ENCODE measurements around the gene JMJD4. TPM values are rescaled to one million over a fixed set of nuclear protein-coding genes. Genes with fewer than 3 reads are reported as not detected.

JMJD4 gene
- total RNA-seq, 1 donor from 2014 or later, result 17.8 TPM

- Mint-ChIP-seq H3K4me1 (ENCODE audit: low read depth) (peaks cover 27% of the 10 kb centered on the region), H3K9me3 (ENCODE audit: low read depth) (no peaks in the 10 kb centered on the region), H3K4me3 (ENCODE audit: unreplicated experiment) (no peak overlapping the region), H3K27ac (ENCODE audit: unreplicated experiment) (no peak overlapping the region), H3K36me3 (ENCODE audit: low read depth) (peaks cover 24% of the 10 kb centered on the region), H3K27me3 (ENCODE audit: low read depth) (no peaks in the 10 kb centered on the region)
- DNase-seq (ENCODE audit: low spot score), result no peak
- no peak for TF ChIP-seq CTCF (IDR thresholded peaks at IDR 0.05)
These were observed 30.3 kb upstream of the JMJD4 start for GRCh38 chr1:227765261-227766014.

DNA sequence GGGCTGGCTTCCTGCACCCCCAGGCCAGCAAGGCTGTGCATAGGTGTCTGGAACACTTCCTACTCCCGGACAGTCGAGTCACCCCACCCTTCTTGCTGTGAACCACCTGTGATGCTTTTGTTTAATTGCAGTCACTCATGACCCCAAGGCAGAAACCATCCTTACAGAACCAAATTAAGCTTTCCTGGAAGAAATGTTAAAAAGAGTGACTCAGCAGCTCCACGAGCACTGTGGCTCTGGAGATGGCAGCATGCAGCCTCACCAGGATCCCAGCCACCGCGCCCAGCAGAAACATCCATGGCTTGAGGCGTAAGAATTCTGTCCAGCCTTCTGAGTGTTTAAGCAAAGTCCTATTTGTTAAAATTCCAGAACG is 28.9 kb upstream of the JMJD4 start:
- no peak overlapping the region for H3K4me3 Mint-ChIP-seq (ENCODE audit: unreplicated experiment)

DNA sequence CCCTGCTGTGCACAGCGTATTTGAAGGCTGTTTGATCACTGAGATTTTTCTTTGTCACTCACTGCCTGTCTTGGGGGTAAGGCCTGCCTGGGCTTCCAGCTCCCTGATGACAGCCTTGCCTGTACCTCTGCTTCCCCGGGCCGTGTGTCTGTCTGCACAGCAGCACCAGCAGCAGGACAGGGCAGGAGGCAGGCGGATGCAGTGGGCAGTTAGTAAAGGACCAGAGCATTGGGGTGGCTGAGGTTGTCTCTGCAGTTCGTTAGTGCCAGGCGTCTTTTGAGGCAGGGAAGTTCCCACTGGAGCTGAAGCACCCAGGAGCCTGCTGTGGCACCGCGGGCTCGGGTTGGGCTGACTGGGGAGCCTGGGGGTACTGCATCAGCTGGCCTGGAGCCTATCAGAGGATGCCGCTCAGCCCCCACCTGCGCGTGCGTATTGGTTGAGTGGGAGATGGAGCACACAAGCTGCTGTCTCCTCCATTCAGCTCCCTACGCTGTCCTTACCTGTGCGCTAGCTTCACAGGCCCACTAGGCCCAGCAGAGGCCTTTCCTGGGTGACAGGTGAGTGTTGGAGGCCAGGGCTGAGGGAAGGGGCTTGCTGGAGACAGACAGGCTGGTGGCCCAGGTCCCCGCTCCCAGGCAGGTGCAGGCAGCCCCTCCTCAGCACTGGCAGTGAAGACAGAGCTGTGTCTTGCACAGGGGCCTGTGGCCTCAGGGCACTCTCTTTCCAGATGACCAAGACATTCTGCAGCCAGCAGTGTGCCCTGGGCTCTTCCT is 28.3 kb upstream of the JMJD4 start:
- Mint-ChIP-seq H3K36me3 (ENCODE audit: low read depth) (peaks cover 17% of the 10 kb centered on the region), H3K4me1 (ENCODE audit: low read depth) (peaks cover 47% of the 10 kb centered on the region), H3K9me3 (ENCODE audit: low read depth) (no peaks in the 10 kb centered on the region), H3K27ac (ENCODE audit: unreplicated experiment) (peak overlapping the region; percentile 63), H3K27me3 (ENCODE audit: low read depth) (no peaks in the 10 kb centered on the region), H3K4me3 (ENCODE audit: unreplicated experiment) (no peak overlapping the region)
- no peak for TF ChIP-seq CTCF (IDR thresholded peaks at IDR 0.05)
- no peak for DNase-seq (ENCODE audit: low spot score)

More for the DNA sequence above, 28.9 kb upstream of the JMJD4 start:
- Mint-ChIP-seq H3K36me3 (ENCODE audit: low read depth) (peaks cover 22% of the 10 kb centered on the region), H3K27me3 (ENCODE audit: low read depth) (no peaks in the 10 kb centered on the region), H3K27ac (ENCODE audit: unreplicated experiment) (no peak overlapping the region), H3K4me1 (ENCODE audit: low read depth) (peaks cover 42% of the 10 kb centered on the region), H3K9me3 (ENCODE audit: low read depth) (no peaks in the 10 kb centered on the region)
- DNase-seq (ENCODE audit: low spot score), result no peak
- TF ChIP-seq CTCF (IDR thresholded peaks at IDR 0.05), result no peak

GRCh38 chr1:227762231-227762911 is 27.3 kb upstream of the JMJD4 start:
- H3K27me3 Mint-ChIP-seq (ENCODE audit: low read depth), result no peaks in the 10 kb centered on the region
- H3K36me3 Mint-ChIP-seq (ENCODE audit: low read depth), result peaks cover 6% of the 10 kb centered on the region
- no peaks in the 10 kb centered on the region for H3K9me3 Mint-ChIP-seq (ENCODE audit: low read depth)
- peak overlapping the region; percentile 63 for H3K27ac Mint-ChIP-seq (ENCODE audit: unreplicated experiment)
- no peak overlapping the region for H3K4me3 Mint-ChIP-seq (ENCODE audit: unreplicated experiment)
- peak; percentile 95 for DNase-seq (ENCODE audit: low spot score)
- peaks cover 55% of the 10 kb centered on the region for H3K4me1 Mint-ChIP-seq (ENCODE audit: low read depth)
- peak; percentile 99 for TF ChIP-seq CTCF (IDR thresholded peaks at IDR 0.05)

DNA sequence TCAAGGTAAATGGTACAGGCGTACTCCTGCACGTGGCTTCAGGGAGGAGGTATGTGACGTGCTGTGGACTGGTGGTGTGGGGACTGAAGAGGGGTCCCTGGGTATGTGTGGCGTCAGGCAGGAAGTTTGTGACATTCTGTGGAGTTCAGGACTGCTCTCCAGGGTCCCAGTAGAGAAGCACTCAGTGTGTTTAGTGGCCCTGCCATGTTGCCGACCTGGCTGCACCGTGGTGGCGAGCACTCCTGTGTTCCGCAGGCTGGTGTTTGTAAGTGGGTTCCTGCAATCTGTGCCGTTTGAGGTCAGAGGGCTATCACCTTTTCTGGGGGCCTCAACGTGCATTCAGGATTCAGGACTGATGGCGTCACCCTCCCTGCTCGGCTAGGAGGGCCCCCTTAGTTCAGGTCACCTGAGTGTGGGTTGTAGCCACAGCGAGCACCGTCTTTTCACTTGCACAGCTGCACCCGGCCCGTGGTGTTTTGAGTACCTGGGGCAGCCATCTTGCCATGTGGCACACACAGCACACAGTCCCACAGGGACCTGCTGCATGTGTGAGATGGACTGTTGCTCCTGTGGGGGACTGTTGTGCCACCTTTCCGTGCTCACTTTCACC is 26.6 kb upstream of the JMJD4 start:
- no peak for TF ChIP-seq CTCF (IDR thresholded peaks at IDR 0.05)
- DNase-seq (ENCODE audit: low spot score), result no peak
- peaks cover 2% of the 10 kb centered on the region for H3K36me3 Mint-ChIP-seq (ENCODE audit: low read depth)
- no peaks in the 10 kb centered on the region for H3K27me3 Mint-ChIP-seq (ENCODE audit: low read depth)
- H3K9me3 Mint-ChIP-seq (ENCODE audit: low read depth), result no peaks in the 10 kb centered on the region
- H3K4me3 Mint-ChIP-seq (ENCODE audit: unreplicated experiment), result no peak overlapping the region
- H3K4me1 Mint-ChIP-seq (ENCODE audit: low read depth), result peaks cover 55% of the 10 kb centered on the region
- H3K27ac Mint-ChIP-seq (ENCODE audit: unreplicated experiment), result no peak overlapping the region
